CD14-positive monocyte (primary cell): ENCODE results near the gene VAMP5. TPM values are rescaled to one million over a fixed set of nuclear protein-coding genes. Genes with fewer than 3 reads are reported as not detected.
A peak's percentile ranks its signal among the peaks of the same experiment; 100 is the strongest.

Source experiments
- DNase-seq, 3 donors: peaks; one replicate each; pipeline ENCODE4 v3.0.0-alpha.2; 2011 to 2022
- H2AFZ ChIP-seq: 2 replicates; pipeline ENCODE4 v1.6.0; 2012; ENCODE audit warnings: mild to moderate bottlenecking, low read depth, low read length, inconsistent platforms; ENCODE audit not compliant: insufficient read depth, poor library complexity, severe bottlenecking
- H3K27ac ChIP-seq, 2 donors: 1 replicate in 1 of 2; 2 replicates in 1 of 2; pipeline ENCODE4 v1.5.1; 2012 to 2013; ENCODE audit warnings: low read length in 2 of 2, control low read depth in 1 of 2, inconsistent platforms in 1 of 2, low read depth in 1 of 2, mild to moderate bottlenecking in 1 of 2
- H3K27me3 ChIP-seq, 2 donors: one replicate each; pipeline versions ENCODE4 v1.6.0 to v1.6.1; 2011 to 2013; ENCODE audit warnings: low read length in 2 of 2; ENCODE audit not compliant: control insufficient read depth in 2 of 2, insufficient read depth in 2 of 2
- H3K36me3 ChIP-seq, 2 donors: replicated peaks in 1 of 2; 1 replicate in 1 of 2; 2 replicates in 1 of 2; pipeline versions ENCODE4 v1.5.1 to v1.6.1; 2012 to 2013; ENCODE audit warnings: low read length in 2 of 2, control low read depth in 1 of 2, inconsistent platforms in 1 of 2, mild to moderate bottlenecking in 1 of 2; ENCODE audit not compliant: insufficient read depth in 2 of 2, control insufficient read depth in 1 of 2
- H3K4me1 ChIP-seq, 2 donors: 1 replicate in 1 of 2; 2 replicates in 1 of 2; pipeline versions ENCODE4 v1.5.1 to v1.6.1; 2012 to 2013; ENCODE audit warnings: low read length in 2 of 2, control low read depth in 1 of 2, inconsistent platforms in 1 of 2, mild to moderate bottlenecking in 1 of 2, moderate library complexity in 1 of 2; ENCODE audit not compliant: insufficient read depth in 2 of 2, control insufficient read depth in 1 of 2
- H3K4me2 ChIP-seq: replicated peaks from 2 replicates; pipeline ENCODE3; 2012; ENCODE audit warnings: low read length, moderate library complexity, mild to moderate bottlenecking; ENCODE audit not compliant: poor library complexity, severe bottlenecking; ENCODE audit errors: extremely low read depth
- H3K4me3 ChIP-seq, 3 experiments: fragments of 200-600 bp in 1 of 3; sonication (generic) in 1 of 3; replicated peaks in 1 of 3; 1 replicate in 2 of 3; 2 replicates in 1 of 3; pipeline ENCODE4 v1.5.1; 2011 to 2013; ENCODE audit warnings: low read length in 3 of 3, mild to moderate bottlenecking in 3 of 3, control low read depth in 2 of 3, low read depth in 2 of 3, inconsistent platforms in 1 of 3, moderate library complexity in 1 of 3
- H3K79me2 ChIP-seq: 2 replicates; pipeline ENCODE4 v1.6.0; 2012; ENCODE audit warnings: mild to moderate bottlenecking, control low read depth, inconsistent platforms, low read length, moderate library complexity; ENCODE audit not compliant: insufficient read depth
- H3K9ac ChIP-seq: 2 replicates; pipeline ENCODE4 v1.6.0; 2017; ENCODE audit warnings: low read length, mild to moderate bottlenecking; ENCODE audit not compliant: insufficient read depth, poor library complexity, severe bottlenecking
- H3K9me3 ChIP-seq, 2 donors: replicated peaks in 1 of 2; 1 replicate in 1 of 2; 2 replicates in 1 of 2; pipeline versions ENCODE4 v1.5.1 to v1.6.1; 2012 to 2013; ENCODE audit warnings: low read length in 2 of 2, control low read depth in 1 of 2; ENCODE audit not compliant: control insufficient read depth in 1 of 2, insufficient read depth in 1 of 2
- H4K20me1 ChIP-seq: 2 replicates; pipeline ENCODE4 v1.6.0; 2012; ENCODE audit warnings: mild to moderate bottlenecking, low read length, control low read depth, moderate library complexity; ENCODE audit not compliant: insufficient read depth
- H3K27ac Mint-ChIP-seq, 7 donors: one replicate each; pipeline ENCODE4 v1.8.0; 2020; ENCODE audit warnings: mild to moderate bottlenecking in 7 of 7, mixed read lengths in 7 of 7, moderate library complexity in 6 of 7, inconsistent platforms in 2 of 7
- H3K27me3 Mint-ChIP-seq, 3 donors: one replicate each; pipeline ENCODE4 v1.8.0; 2021 to 2022; ENCODE audit warnings: low read depth in 3 of 3, mild to moderate bottlenecking in 3 of 3, mixed read lengths in 3 of 3, moderate library complexity in 3 of 3, inconsistent platforms in 1 of 3
- H3K36me3 Mint-ChIP-seq, 2 donors: one replicate each; pipeline ENCODE4 v1.8.0; 2020; ENCODE audit warnings: mixed read lengths in 2 of 2, inconsistent platforms in 1 of 2, mild to moderate bottlenecking in 1 of 2
- H3K4me1 Mint-ChIP-seq: one replicate; pipeline ENCODE4 v1.8.0; 2020; ENCODE audit warnings: mild to moderate bottlenecking, mixed read lengths
- H3K4me3 Mint-ChIP-seq, 2 donors: one replicate each; pipeline ENCODE4 v1.8.0; 2020; ENCODE audit warnings: mild to moderate bottlenecking in 2 of 2, mixed read lengths in 2 of 2, moderate library complexity in 1 of 2
- H3K9me3 Mint-ChIP-seq, 7 donors: one replicate each; pipeline ENCODE4 v1.8.0; 2020 to 2022; ENCODE audit warnings: mixed read lengths in 7 of 7, mild to moderate bottlenecking in 6 of 7, moderate library complexity in 6 of 7, inconsistent platforms in 2 of 7
- WGBS: methylation state at CpG from one replicate; pipeline ENCODE4 v1.1.5; 2013; ENCODE audit warnings: missing lambda C conversion rate; ENCODE audit not compliant: insufficient coverage; 5-methylcytosine and 5-hydroxymethylcytosine counted together
- intact Hi-C, 2 donors: fragments of 100-400 bp; cut with micrococcal nuclease; formaldehyde crosslinking; loops; one replicate each; pipeline versions ENCODE4 v1.15.0 to v1.15.1; 2023
- polyA plus RNA-seq, 3 donors: library from polyadenylated mRNA; depleted of rRNA in 1 of 3; unstranded in 2 of 3; stranded (reverse) in 1 of 3; fragments of 300-500 nt in 2 of 3; fragments of >200 nt in 1 of 3; fragmentation: Illumina TruSeq in 2 of 3; gene quantifications; 1 replicate in 2 of 3; 2 replicates in 1 of 3; pipeline ENCODE4 v1.2.3, GENCODE V29; 2012 to 2021
- TF ChIP-seq, protein P1 (sequence below): fragments of 200-600 bp; IDR thresholded peaks from one replicate; pipeline ENCODE4 v1.8.0; 2022; ENCODE audit warnings: antibody characterized with exemption, mild to moderate bottlenecking

The VAMP5 gene
- polyA plus RNA-seq, 3 donors = 154 to 251 (median 171) TPM

DNA sequence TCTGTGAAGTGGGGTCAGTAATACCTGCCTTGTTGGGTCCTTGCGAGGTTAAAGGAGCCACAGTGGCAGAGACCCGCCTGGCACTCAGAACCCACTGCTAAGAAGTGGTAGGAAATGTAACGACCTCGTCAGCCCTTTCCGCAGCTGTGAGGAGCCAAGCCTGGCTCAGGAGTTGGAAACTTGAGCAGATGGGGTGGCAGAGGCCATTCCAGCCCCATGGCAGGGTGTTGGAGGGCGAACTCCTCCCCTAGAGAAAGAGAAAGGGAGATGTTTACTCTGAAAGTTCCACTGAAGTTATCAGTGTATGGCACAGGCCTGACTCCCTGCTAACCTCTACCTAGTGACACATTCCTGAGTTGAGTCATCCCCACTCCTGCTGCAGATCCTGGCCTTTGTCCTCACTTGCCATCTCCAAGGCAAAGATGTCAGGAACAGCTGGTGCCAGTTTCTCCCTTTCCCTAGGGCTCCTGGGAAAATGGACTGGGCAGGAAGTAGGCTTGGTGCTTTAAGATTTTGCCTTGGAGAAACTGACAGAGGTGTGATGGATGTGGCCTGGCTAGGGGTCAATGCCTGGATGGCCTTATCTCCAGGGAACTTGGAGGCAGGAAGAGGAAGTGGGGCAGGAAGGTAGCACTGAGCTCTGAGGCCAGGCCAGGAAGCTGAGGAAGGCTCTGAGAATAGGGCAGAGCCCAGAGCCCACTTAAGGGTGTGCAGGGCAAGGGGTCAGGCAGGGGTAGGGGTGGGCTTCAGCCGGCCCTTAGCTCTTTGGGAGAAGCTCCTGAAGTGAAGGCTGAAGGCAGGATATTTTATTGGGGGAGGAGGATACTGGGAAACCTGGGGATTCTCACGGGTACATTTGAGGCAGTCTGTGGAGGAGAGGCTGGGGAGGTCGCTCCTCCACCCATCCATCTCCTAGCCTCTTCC is 888 bp downstream of the VAMP5 start:
- H3K9ac ChIP-seq = peak overlapping the region; percentile 72
- WGBS = 11% methylated on average over 5 of the region's 9 CpGs

DNA sequence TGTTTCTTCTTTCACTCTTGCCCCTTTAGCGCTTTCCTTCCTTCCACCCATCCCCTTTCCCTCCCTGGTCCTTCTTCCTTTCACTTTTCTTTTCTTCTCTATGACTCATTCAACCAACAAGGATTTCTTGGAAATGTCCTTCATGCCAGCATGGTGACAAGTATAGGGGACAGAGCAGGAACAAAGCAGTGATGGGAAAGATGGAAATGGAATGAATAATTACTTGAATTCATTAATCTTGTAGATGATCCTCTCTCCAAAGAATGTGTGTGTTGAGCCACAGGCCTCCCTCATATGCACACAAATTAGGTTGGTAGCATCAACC is 1.5 kb downstream of the VAMP5 start:
- intact Hi-C loops = loop anchor here in 1 of 2 donors (5.0 kb wide), 1 partner anchor 117 kb away; no protein-coding TSS in a partner anchor
- H3K27me3 Mint-ChIP-seq = peaks cover 0 to 2% (median 0%) of the 10 kb centered on the region in 3 donors
- Histone ChIP-seq H4K20me1 (peaks cover 10% of the 10 kb centered on the region), H3K9ac (peak overlapping the region; percentile 72), H3K9me3 (no peaks in the 10 kb centered on the region), H3K27ac (peak overlapping the region; percentile 33 to 86), H3K4me1 (peaks cover 86 to 89% of the 10 kb centered on the region in 2 donors), H3K36me3 (peaks cover 15 to 24% of the 10 kb centered on the region in 2 donors), H3K79me2 (peaks cover 67% of the 10 kb centered on the region), H2AFZ (no peak overlapping the region), H3K4me3 (peak overlapping the region in 2 of 3 experiments; percentile 66 to 83), H3K4me2 (peak overlapping the region; percentile 96), H3K27me3 (no peaks in the 10 kb centered on the region)
- peak overlapping the region; percentile 83 to 88 for H3K4me3 Mint-ChIP-seq
- WGBS = no CpG with 5 or more reads among the region's 1 CpG
- H3K4me1 Mint-ChIP-seq = peaks cover 88% of the 10 kb centered on the region
- H3K9me3 Mint-ChIP-seq = no peaks in the 10 kb centered on the region
- H3K36me3 Mint-ChIP-seq = peaks cover 22 to 30% of the 10 kb centered on the region in 2 donors
- peak overlapping the region; percentile 73 to 92 (median 88) for H3K27ac Mint-ChIP-seq
- peak in 2 of 3 donors; percentile 35 to 47 for DNase-seq
- TF ChIP-seq, protein P1, sequence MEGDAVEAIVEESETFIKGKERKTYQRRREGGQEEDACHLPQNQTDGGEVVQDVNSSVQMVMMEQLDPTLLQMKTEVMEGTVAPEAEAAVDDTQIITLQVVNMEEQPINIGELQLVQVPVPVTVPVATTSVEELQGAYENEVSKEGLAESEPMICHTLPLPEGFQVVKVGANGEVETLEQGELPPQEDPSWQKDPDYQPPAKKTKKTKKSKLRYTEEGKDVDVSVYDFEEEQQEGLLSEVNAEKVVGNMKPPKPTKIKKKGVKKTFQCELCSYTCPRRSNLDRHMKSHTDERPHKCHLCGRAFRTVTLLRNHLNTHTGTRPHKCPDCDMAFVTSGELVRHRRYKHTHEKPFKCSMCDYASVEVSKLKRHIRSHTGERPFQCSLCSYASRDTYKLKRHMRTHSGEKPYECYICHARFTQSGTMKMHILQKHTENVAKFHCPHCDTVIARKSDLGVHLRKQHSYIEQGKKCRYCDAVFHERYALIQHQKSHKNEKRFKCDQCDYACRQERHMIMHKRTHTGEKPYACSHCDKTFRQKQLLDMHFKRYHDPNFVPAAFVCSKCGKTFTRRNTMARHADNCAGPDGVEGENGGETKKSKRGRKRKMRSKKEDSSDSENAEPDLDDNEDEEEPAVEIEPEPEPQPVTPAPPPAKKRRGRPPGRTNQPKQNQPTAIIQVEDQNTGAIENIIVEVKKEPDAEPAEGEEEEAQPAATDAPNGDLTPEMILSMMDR = no peak

More for the DNA sequence above, 888 bp downstream of the VAMP5 start:
- Histone ChIP-seq H2AFZ (peak overlapping the region; percentile 75), H3K27ac (peak overlapping the region; percentile 33 to 86), H3K9me3 (no peaks in the 10 kb centered on the region), H3K79me2 (peaks cover 70% of the 10 kb centered on the region), H3K4me1 (peaks cover 84 to 89% of the 10 kb centered on the region in 2 donors), H3K27me3 (no peaks in the 10 kb centered on the region), H4K20me1 (peaks cover 14% of the 10 kb centered on the region), H3K4me3 (peak overlapping the region; percentile 50 to 83 (median 66)), H3K36me3 (peaks cover 15 to 24% of the 10 kb centered on the region in 2 donors), H3K4me2 (peak overlapping the region; percentile 96)
- Mint-ChIP-seq H3K4me1 (peaks cover 85% of the 10 kb centered on the region), H3K36me3 (peaks cover 26 to 34% of the 10 kb centered on the region in 2 donors), H3K27ac (peak overlapping the region; percentile 71 to 92 (median 88)), H3K27me3 (peaks cover 0 to 2% (median 0%) of the 10 kb centered on the region in 3 donors), H3K4me3 (peak overlapping the region; percentile 83 to 88), H3K9me3 (no peaks in the 10 kb centered on the region)
- TF ChIP-seq, protein P1 = no peak
- intact Hi-C loops = loop anchor here in 1 of 2 donors (5.0 kb wide), 1 partner anchor 117 kb away; no protein-coding TSS in a partner anchor
- peak in 2 of 3 donors; percentile 40 to 48 for DNase-seq
